WTC11 (cell line): Measurements from ENCODE around the gene TMEM156. TPM values are rescaled to one million over a fixed set of nuclear protein-coding genes. Genes with fewer than 3 reads are reported as not detected.
A peak's percentile ranks its signal among the peaks of the same experiment; 100 is the strongest.

Experiments used
- ATAC-seq: fragments of 200-7000 bp; cut with Tn5 transposase; 2 replicates; pipeline ENCODE4 v1.10.0; 2021; ENCODE audit warnings: mild to moderate bottlenecking, moderate library complexity
- CTCF ChIA-PET: fragments of 300-600 bp; sonication (Branson Sonifier 250); formaldehyde crosslinking; loops from one replicate; lab custom pipeline; 2021; ENCODE audit warnings: antibody characterized with exemption; lab: Charles Lee
- POLR2A ChIA-PET: fragments of 350-600 bp; sonication (Branson Sonifier 250); formaldehyde crosslinking; loops from one replicate; lab custom pipeline; 2021; ENCODE audit warnings: antibody characterized with exemption; lab: Charles Lee
- DNase-seq: peaks from one replicate; pipeline ENCODE4 v3.0.0; 2021; ENCODE audit warnings: low spot score
- H3K27ac Mint-ChIP-seq: 2 replicates; pipeline ENCODE4 v1.8.0; 2021; ENCODE audit warnings: mixed read lengths
- H3K27me3 Mint-ChIP-seq: 2 replicates; pipeline ENCODE4 v1.8.0; 2021; ENCODE audit warnings: low read depth, mild to moderate bottlenecking, moderate library complexity, mixed read lengths
- H3K36me3 Mint-ChIP-seq: 2 replicates; pipeline ENCODE4 v1.8.0; 2021; ENCODE audit warnings: mixed read lengths
- H3K4me1 Mint-ChIP-seq: 2 replicates; pipeline ENCODE4 v1.8.0; 2022; ENCODE audit warnings: mixed read lengths
- H3K4me3 Mint-ChIP-seq: 2 replicates; pipeline ENCODE4 v1.8.0; 2021; ENCODE audit warnings: mild to moderate bottlenecking, moderate library complexity, mixed read lengths
- H3K9me3 Mint-ChIP-seq: 2 replicates; pipeline ENCODE4 v1.8.0; 2021; ENCODE audit warnings: mixed read lengths
- ATF6 ChIP-seq: sonication (generic); formaldehyde crosslinking; IDR thresholded peaks from 2 replicates; pipeline ENCODE4 v1.8.1; 2023; ENCODE audit warnings: mild to moderate bottlenecking, missing genetic modification reagents
- ELF4 ChIP-seq: sonication (generic); formaldehyde crosslinking; IDR thresholded peaks from 2 replicates; pipeline ENCODE4 v1.8.1; 2022; ENCODE audit warnings: low read depth, mild to moderate bottlenecking, moderate library complexity, missing genetic modification reagents
- FOXJ3 ChIP-seq: sonication (generic); formaldehyde crosslinking; IDR thresholded peaks from 2 replicates; pipeline ENCODE4 v1.9.0; 2021; ENCODE audit warnings: missing genetic modification reagents, mild to moderate bottlenecking, borderline replicate concordance
- FOXP1 ChIP-seq: sonication (generic); formaldehyde crosslinking; IDR thresholded peaks from 2 replicates; pipeline ENCODE4 v1.8.0; 2022; ENCODE audit warnings: missing genetic modification reagents, mild to moderate bottlenecking, moderate library complexity, borderline replicate concordance
- FOXP4 ChIP-seq: sonication (generic); formaldehyde crosslinking; IDR thresholded peaks from 2 replicates; pipeline ENCODE4 v1.8.0; 2022; ENCODE audit warnings: mild to moderate bottlenecking, missing genetic modification reagents
- GTF2I ChIP-seq: fragments of 250-450 bp; sonication (Bioruptor Pico); conservative IDR thresholded peaks from 2 replicates; pipeline ENCODE4 v1.4.0; 2021; ENCODE audit warnings: mild to moderate bottlenecking
- IRF2 ChIP-seq: sonication (generic); formaldehyde crosslinking; IDR thresholded peaks from 2 replicates; pipeline ENCODE4 v1.8.0; 2022; ENCODE audit warnings: low read depth, missing genetic modification reagents, borderline replicate concordance
- JAZF1 ChIP-seq: fragments of 250-450 bp; sonication (Bioruptor Pico); IDR thresholded peaks from 2 replicates; pipeline ENCODE4 v1.9.0; 2021; ENCODE audit warnings: moderate library complexity, mild to moderate bottlenecking, inconsistent platforms
- NFE2L1 ChIP-seq: sonication (generic); formaldehyde crosslinking; IDR thresholded peaks from 2 replicates; pipeline ENCODE4 v1.8.1; 2023; ENCODE audit warnings: missing genetic modification reagents
- NR2C2 ChIP-seq: sonication (generic); formaldehyde crosslinking; IDR thresholded peaks from 2 replicates; pipeline ENCODE4 v1.8.0; 2022; ENCODE audit warnings: mild to moderate bottlenecking, missing genetic modification reagents
- RORB ChIP-seq: fragments of 250-450 bp; sonication (Bioruptor Pico); IDR thresholded peaks from 2 replicates; pipeline ENCODE4 v1.9.0; 2021; ENCODE audit warnings: mild to moderate bottlenecking
- SOX15 ChIP-seq: fragments of 250-450 bp; sonication (Bioruptor Pico); IDR thresholded peaks from 2 replicates; pipeline ENCODE4 v1.9.0; 2021; ENCODE audit warnings: mild to moderate bottlenecking
- TEAD4 ChIP-seq: sonication (generic); formaldehyde crosslinking; IDR thresholded peaks from 2 replicates; pipeline ENCODE4 v1.8.0; 2022; ENCODE audit warnings: mild to moderate bottlenecking, missing genetic modification reagents
- ZNF423 ChIP-seq: fragments of 250-450 bp; sonication (Bioruptor Pico); IDR thresholded peaks from 2 replicates; pipeline ENCODE4 v2.1.2; 2022; ENCODE audit warnings: mild to moderate bottlenecking, moderate library complexity
- total RNA-seq: library from RNA; stranded (reverse); gene quantifications from 3 replicates; pipeline ENCODE4 v1.2.3, GENCODE V29; 2021
- TF ChIP-seq, protein P1 (sequence below): sonication (generic); formaldehyde crosslinking; IDR thresholded peaks from 2 replicates; pipeline ENCODE4 v1.8.0; 2023; ENCODE audit warnings: missing genetic modification reagents, mild to moderate bottlenecking, borderline replicate concordance
- TF ChIP-seq, protein P2 (sequence below): sonication (generic); formaldehyde crosslinking; IDR thresholded peaks from 2 replicates; pipeline ENCODE4 v1.8.0; 2022; ENCODE audit warnings: missing genetic modification reagents
- TF ChIP-seq, protein P3 (sequence below): sonication (generic); formaldehyde crosslinking; IDR thresholded peaks from 2 replicates; pipeline ENCODE4 v1.8.1; 2023; ENCODE audit warnings: mild to moderate bottlenecking, missing genetic modification reagents, moderate library complexity
- TF ChIP-seq, protein P4 (sequence below): sonication (generic); formaldehyde crosslinking; conservative IDR thresholded peaks from 2 replicates; pipeline ENCODE4 v1.8.1; 2022; ENCODE audit warnings: mild to moderate bottlenecking, missing genetic modification reagents

TMEM156 gene
- total RNA-seq, 1 experiment from 2014 or later: 0.24 TPM

DNA sequence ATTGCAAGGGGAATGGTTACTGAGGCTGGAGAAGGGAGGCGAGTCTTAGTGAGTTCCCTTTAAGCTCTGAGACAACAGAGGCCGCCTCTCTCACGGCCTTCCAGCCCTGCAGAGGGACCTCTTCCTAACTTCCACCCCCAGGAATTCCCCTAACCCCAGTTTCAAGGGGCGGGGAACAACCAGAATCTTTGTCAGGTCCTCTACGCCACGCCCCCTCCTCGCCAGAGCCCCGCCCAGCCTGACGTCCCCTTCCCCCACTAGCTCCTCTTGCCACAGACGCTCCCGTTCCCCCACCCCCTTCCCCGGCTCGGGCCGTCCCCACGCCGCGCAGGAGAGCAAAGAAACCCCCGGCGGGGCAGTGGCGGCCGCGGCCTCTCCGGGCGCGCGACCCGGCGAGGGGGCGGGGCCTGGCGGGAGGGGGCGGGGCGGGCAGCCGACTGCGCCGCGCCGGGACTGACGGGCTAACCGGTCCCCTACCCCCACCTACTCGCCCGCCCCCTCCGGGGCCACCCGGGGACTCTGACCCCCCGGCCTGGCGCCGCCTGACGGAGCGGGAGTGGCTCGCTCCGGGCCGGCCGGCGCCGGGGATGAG is 12.3 kb upstream of the TMEM156 start (continued):
- TF ChIP-seq, protein P1, sequence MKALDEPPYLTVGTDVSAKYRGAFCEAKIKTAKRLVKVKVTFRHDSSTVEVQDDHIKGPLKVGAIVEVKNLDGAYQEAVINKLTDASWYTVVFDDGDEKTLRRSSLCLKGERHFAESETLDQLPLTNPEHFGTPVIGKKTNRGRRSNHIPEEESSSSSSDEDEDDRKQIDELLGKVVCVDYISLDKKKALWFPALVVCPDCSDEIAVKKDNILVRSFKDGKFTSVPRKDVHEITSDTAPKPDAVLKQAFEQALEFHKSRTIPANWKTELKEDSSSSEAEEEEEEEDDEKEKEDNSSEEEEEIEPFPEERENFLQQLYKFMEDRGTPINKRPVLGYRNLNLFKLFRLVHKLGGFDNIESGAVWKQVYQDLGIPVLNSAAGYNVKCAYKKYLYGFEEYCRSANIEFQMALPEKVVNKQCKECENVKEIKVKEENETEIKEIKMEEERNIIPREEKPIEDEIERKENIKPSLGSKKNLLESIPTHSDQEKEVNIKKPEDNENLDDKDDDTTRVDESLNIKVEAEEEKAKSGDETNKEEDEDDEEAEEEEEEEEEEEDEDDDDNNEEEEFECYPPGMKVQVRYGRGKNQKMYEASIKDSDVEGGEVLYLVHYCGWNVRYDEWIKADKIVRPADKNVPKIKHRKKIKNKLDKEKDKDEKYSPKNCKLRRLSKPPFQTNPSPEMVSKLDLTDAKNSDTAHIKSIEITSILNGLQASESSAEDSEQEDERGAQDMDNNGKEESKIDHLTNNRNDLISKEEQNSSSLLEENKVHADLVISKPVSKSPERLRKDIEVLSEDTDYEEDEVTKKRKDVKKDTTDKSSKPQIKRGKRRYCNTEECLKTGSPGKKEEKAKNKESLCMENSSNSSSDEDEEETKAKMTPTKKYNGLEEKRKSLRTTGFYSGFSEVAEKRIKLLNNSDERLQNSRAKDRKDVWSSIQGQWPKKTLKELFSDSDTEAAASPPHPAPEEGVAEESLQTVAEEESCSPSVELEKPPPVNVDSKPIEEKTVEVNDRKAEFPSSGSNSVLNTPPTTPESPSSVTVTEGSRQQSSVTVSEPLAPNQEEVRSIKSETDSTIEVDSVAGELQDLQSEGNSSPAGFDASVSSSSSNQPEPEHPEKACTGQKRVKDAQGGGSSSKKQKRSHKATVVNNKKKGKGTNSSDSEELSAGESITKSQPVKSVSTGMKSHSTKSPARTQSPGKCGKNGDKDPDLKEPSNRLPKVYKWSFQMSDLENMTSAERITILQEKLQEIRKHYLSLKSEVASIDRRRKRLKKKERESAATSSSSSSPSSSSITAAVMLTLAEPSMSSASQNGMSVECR: no peak
- no peak for TF ChIP-seq NR2C2 (CRISPR knock-in tag)
- TF ChIP-seq, protein P2, sequence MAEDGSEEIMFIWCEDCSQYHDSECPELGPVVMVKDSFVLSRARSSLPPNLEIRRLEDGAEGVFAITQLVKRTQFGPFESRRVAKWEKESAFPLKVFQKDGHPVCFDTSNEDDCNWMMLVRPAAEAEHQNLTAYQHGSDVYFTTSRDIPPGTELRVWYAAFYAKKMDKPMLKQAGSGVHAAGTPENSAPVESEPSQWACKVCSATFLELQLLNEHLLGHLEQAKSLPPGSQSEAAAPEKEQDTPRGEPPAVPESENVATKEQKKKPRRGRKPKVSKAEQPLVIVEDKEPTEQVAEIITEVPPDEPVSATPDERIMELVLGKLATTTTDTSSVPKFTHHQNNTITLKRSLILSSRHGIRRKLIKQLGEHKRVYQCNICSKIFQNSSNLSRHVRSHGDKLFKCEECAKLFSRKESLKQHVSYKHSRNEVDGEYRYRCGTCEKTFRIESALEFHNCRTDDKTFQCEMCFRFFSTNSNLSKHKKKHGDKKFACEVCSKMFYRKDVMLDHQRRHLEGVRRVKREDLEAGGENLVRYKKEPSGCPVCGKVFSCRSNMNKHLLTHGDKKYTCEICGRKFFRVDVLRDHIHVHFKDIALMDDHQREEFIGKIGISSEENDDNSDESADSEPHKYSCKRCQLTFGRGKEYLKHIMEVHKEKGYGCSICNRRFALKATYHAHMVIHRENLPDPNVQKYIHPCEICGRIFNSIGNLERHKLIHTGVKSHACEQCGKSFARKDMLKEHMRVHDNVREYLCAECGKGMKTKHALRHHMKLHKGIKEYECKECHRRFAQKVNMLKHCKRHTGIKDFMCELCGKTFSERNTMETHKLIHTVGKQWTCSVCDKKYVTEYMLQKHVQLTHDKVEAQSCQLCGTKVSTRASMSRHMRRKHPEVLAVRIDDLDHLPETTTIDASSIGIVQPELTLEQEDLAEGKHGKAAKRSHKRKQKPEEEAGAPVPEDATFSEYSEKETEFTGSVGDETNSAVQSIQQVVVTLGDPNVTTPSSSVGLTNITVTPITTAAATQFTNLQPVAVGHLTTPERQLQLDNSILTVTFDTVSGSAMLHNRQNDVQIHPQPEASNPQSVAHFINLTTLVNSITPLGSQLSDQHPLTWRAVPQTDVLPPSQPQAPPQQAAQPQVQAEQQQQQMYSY (CRISPR knock-in tag): peak; percentile 79

DNA sequence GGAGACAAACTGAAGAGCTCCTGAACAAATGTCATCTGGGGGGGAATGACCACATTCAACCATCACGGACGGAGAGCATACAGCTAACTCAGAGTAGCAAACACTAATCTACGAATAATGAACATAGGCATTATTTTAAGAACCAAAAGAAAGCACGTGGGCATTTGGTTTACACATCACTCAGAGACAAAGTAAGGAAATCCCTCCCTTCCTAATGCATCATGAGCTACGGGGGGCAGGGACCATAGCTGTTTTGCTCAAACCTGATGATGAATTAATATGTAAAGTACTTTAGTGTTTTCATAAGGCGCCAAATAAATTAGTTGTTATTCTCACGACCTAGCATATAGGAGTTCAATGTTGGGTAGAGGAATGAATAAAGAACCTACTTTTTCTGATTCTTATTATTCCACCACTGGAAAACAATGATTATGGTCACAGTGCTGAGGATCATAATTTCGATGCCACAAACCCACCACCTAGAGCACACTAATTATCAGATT is 11.7 kb upstream of the TMEM156 start:
- DNase-seq: no peak
- CTCF ChIA-PET: interaction anchor here (0.7 to 1.6 kb wide), 7 partner anchors 9 to 285 kb away, joined by 3 to 6 read pairs (median 3); partner anchors contain the start of gene WDR19
- TF ChIP-seq FOXJ3 (CRISPR knock-in tag): no peak
- TF ChIP-seq, protein P3, sequence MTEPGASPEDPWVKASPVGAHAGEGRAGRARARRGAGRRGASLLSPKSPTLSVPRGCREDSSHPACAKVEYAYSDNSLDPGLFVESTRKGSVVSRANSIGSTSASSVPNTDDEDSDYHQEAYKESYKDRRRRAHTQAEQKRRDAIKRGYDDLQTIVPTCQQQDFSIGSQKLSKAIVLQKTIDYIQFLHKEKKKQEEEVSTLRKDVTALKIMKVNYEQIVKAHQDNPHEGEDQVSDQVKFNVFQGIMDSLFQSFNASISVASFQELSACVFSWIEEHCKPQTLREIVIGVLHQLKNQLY (CRISPR knock-in tag): no peak
- no peak for TF ChIP-seq FOXP1 (CRISPR knock-in tag)
- TF ChIP-seq, all 79 proteins: peak for 0
- Mint-ChIP-seq H3K27me3 (no peaks in the 10 kb centered on the region), H3K27ac (peak overlapping the region; percentile 91), H3K36me3 (no peaks in the 10 kb centered on the region), H3K4me3 (peak overlapping the region; percentile 77), H3K4me1 (peaks cover 23% of the 10 kb centered on the region), H3K9me3 (no peaks in the 10 kb centered on the region)
- no peak for ATAC-seq
- POLR2A ChIA-PET: no interaction called here

DNA sequence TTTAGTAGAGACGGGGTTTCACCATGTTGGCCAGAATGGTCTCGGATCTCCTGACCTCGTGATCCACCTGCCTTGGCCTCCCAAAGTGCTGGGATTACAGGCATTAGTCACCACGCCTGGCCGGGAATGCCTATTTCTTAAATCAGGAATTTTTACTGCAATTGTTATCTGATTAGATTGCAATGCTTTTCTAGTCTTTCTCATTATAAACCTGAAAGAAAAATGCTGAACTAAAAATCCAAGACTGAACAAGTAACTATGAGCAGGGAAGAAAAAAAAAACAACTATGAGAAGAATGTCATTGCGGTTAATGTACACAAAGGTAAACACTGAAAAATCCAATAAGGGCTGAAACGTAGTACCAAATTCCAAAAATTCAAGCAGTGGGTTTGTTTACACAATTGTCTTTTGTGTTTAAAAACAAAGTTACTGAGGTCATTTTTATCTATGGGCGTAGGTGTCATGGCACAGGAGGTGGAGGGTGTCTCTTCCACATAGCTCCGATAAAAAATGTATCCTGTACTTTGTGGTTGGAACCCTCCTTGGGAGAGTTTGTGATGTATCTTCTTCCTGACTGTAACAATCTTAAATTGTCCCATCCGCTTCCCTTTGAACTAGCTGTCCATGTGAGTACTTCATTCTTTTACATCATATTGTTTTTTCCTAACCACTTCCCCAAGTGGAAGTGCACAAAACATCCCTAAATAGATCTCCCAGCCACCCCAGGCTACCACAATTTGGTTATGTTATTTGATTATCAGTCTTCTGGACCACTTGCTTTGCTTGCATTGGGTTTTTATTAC is 11.1 kb upstream of the TMEM156 start:
- Mint-ChIP-seq H3K27ac (peak overlapping the region; percentile 91), H3K27me3 (no peaks in the 10 kb centered on the region)
- no peak for DNase-seq
- TF ChIP-seq GTF2I (CRISPR knock-in tag) (no peak), NFE2L1 (CRISPR knock-in tag) (no peak), SOX15 (no peak), JAZF1 (CRISPR knock-in tag) (no peak), TEAD4 (no peak), FOXP4 (CRISPR knock-in tag) (no peak), ATF6 (CRISPR knock-in tag) (no peak), IRF2 (CRISPR knock-in tag) (no peak), ELF4 (CRISPR knock-in tag) (no peak), RORB (CRISPR knock-in tag) (no peak), ZNF423 (CRISPR knock-in tag) (no peak)
- TF ChIP-seq, protein P4, sequence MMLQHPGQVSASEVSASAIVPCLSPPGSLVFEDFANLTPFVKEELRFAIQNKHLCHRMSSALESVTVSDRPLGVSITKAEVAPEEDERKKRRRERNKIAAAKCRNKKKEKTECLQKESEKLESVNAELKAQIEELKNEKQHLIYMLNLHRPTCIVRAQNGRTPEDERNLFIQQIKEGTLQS (CRISPR knock-in tag): no peak

More for the DNA sequence above, 11.1 kb upstream of the TMEM156 start:
- ChIA-PET POLR2A (no interaction called here), CTCF (interaction anchor here (1.0 to 1.6 kb wide), 5 partner anchors 49 to 284 kb away, joined by 3 to 6 read pairs (median 3); partner anchors contain the start of gene WDR19)
- H3K4me1 Mint-ChIP-seq: peaks cover 23% of the 10 kb centered on the region
- no peak for ATAC-seq
- no peaks in the 10 kb centered on the region for H3K36me3 Mint-ChIP-seq
- peak overlapping the region; percentile 77 for H3K4me3 Mint-ChIP-seq
- H3K9me3 Mint-ChIP-seq: no peaks in the 10 kb centered on the region
